Temporal lobe (tissue), 1 donor: Measurements from ENCODE around the gene C1QBP. TPM values are rescaled to one million over a fixed set of nuclear protein-coding genes. Genes with fewer than 3 reads are reported as not detected.

Experiments used
- total RNA-seq: library from RNA; depleted of rRNA; stranded (reverse); fragments of >200 nt; gene quantifications from one replicate; pipeline ENCODE4 v1.2.3, GENCODE V29; 2014

C1QBP gene
- total RNA-seq, 1 donor from 2014 or later: 85.1 TPM

Other genes with a start within 250 kb of the C1QBP start
- 24.1 TPM for gene ZNF594, start 247.3 kb downstream of the C1QBP start, total RNA-seq
- 0.25 TPM for gene SCIMP, start 204.3 kb downstream of the C1QBP start, total RNA-seq
- gene RABEP1, start 156.9 kb downstream of the C1QBP start, total RNA-seq: 68.1 TPM
- 68.4 TPM for gene NUP88, start 19.5 kb downstream of the C1QBP start, total RNA-seq
- 51.1 TPM for gene RPAIN, start 19.0 kb downstream of the C1QBP start, total RNA-seq
- gene DHX33, start 29.8 kb upstream of the C1QBP start, total RNA-seq: 12.3 TPM
- gene DERL2, start 47.0 kb upstream of the C1QBP start, total RNA-seq: 28.8 TPM
- gene MIS12, start 47.4 kb upstream of the C1QBP start, total RNA-seq: 11.6 TPM
- 114 TPM for gene NLRP1, start 145.4 kb upstream of the C1QBP start, total RNA-seq